ENCODE results near the gene TMEM119.
"Not testable (repeated sequence)": the region's sequence is repeated elsewhere in the genome, so short reads cannot be mapped to it uniquely, and the experiment has no call there.

Gene TMEM119

GRCh38 chr12:108560321-108560721, 37.6 kb downstream of the TMEM119 start:
- Histone ChIP-seq H2BK15ac (ENCODE audit: low read length) (no peak overlapping the region), H3K23ac (ENCODE audit: low read depth, low read length, poor library complexity) (no peak overlapping the region), H3K4ac (ENCODE audit: low read length) (peak overlapping the region; percentile 4), H3K4me1 (ENCODE audit: control insufficient read depth in 2 of 2, insufficient read depth in 1 of 2, low read depth in 1 of 2, low read length in 2 of 2) (peaks cover 6 to 7% of the 10 kb centered on the region in 2 donors), H3K27me3 (ENCODE audit: control insufficient read depth in 3 of 3, insufficient read depth in 3 of 3, low read depth in 1 of 3, low read length in 3 of 3) (no peaks in the 10 kb centered on the region), H3K36me3 (replicated peaks in 1 of 2; ENCODE audit: control insufficient read depth in 2 of 2, insufficient read depth in 2 of 2, low read length in 2 of 2) (peaks cover 17 to 53% of the 10 kb centered on the region in 2 donors), H2AFZ (ENCODE audit: low read length) (peak overlapping the region; percentile 66), H3K9me3 (replicated peaks in 1 of 2; ENCODE audit: control insufficient read depth in 2 of 2, insufficient read depth in 1 of 2, low read depth in 1 of 2, low read length in 2 of 2) (no peaks in the 10 kb centered on the region), H2BK12ac (ENCODE audit: low read length) (no peak overlapping the region), H3K27ac (replicated peaks; ENCODE audit: low read length) (no peak overlapping the region), H2BK120ac (ENCODE audit: low read depth, low read length) (no peak overlapping the region), H3K4me3 (ENCODE audit: low read length in 2 of 2) (peak overlapping the region; percentile 93 to 98), H4K91ac (ENCODE audit: low read depth, low read length, poor library complexity) (no peak overlapping the region), H3K9ac (ENCODE audit: low read depth, low read length, poor library complexity) (peak overlapping the region; percentile 98), H3K18ac (ENCODE audit: low read length) (no peak overlapping the region), H3K4me2 (ENCODE audit: insufficient read depth, low read length, poor library complexity, severe bottlenecking) (peak overlapping the region; percentile 80), H2AK5ac (ENCODE audit: low read depth, low read length) (no peak overlapping the region), H3K79me1 (ENCODE audit: low read depth, low read length) (peaks cover 12% of the 10 kb centered on the region), H2BK5ac (ENCODE audit: low read length) (no peak overlapping the region), H3K14ac (ENCODE audit: low read length) (no peak overlapping the region), H4K8ac (ENCODE audit: low read depth, low read length) (no peak overlapping the region)
- no CpG with 5 or more reads among the region's 12 CpGs for WGBS, 2 donors (ENCODE audit: extremely low coverage in 2 of 2, insufficient read length in 2 of 2, insufficient replicate concordance in 1 of 2)
- no peak for DNase-seq (ENCODE audit: low spot score)

GRCh38 chr12:108559748-108560147, 38.1 kb downstream of the TMEM119 start:
- H3K27ac ChIP-seq (replicated peaks; ENCODE audit: low read length) = no peak overlapping the region
- DNase-seq (ENCODE audit: low spot score) = no peak
- WGBS, 2 donors (ENCODE audit: extremely low coverage in 2 of 2, insufficient read length in 2 of 2, insufficient replicate concordance in 1 of 2) = no CpG with 5 or more reads among the region's 3 CpGs

GRCh38 chr12:108559007-108559655, 38.8 kb downstream of the TMEM119 start:
- DNase-seq (ENCODE audit: low spot score) = no peak
- H2BK120ac ChIP-seq (ENCODE audit: low read depth, low read length) = no peak overlapping the region
- H3K4me3 ChIP-seq (ENCODE audit: low read length in 2 of 2) = peak overlapping the region in 1 of 2 donors; percentile 98
- H3K79me1 ChIP-seq (ENCODE audit: low read depth, low read length) = peaks cover 12% of the 10 kb centered on the region
- no peak overlapping the region for H3K4me2 ChIP-seq (ENCODE audit: insufficient read depth, low read length, poor library complexity, severe bottlenecking)
- H3K9me3 ChIP-seq (replicated peaks in 1 of 2; ENCODE audit: control insufficient read depth in 2 of 2, insufficient read depth in 1 of 2, low read depth in 1 of 2, low read length in 2 of 2) = no peaks in the 10 kb centered on the region
- no peak overlapping the region for H2AK5ac ChIP-seq (ENCODE audit: low read depth, low read length)
- no peaks in the 10 kb centered on the region for H3K27me3 ChIP-seq (ENCODE audit: control insufficient read depth in 3 of 3, insufficient read depth in 3 of 3, low read depth in 1 of 3, low read length in 3 of 3)
- no peak overlapping the region for H3K27ac ChIP-seq (replicated peaks; ENCODE audit: low read length)
- H3K18ac ChIP-seq (ENCODE audit: low read length) = no peak overlapping the region
- H2BK12ac ChIP-seq (ENCODE audit: low read length) = no peak overlapping the region
- peaks cover 7 to 50% of the 10 kb centered on the region in 2 donors for H3K36me3 ChIP-seq (replicated peaks in 1 of 2; ENCODE audit: control insufficient read depth in 2 of 2, insufficient read depth in 2 of 2, low read length in 2 of 2)
- H3K4me1 ChIP-seq (ENCODE audit: control insufficient read depth in 2 of 2, insufficient read depth in 1 of 2, low read depth in 1 of 2, low read length in 2 of 2) = peaks cover 6 to 7% of the 10 kb centered on the region in 2 donors
- no peak overlapping the region for H4K91ac ChIP-seq (ENCODE audit: low read depth, low read length, poor library complexity)
- H2AFZ ChIP-seq (ENCODE audit: low read length) = no peak overlapping the region
- no peak overlapping the region for H2BK15ac ChIP-seq (ENCODE audit: low read length)
- no peak overlapping the region for H3K4ac ChIP-seq (ENCODE audit: low read length)
- no peak overlapping the region for H4K8ac ChIP-seq (ENCODE audit: low read depth, low read length)
- no peak overlapping the region for H3K9ac ChIP-seq (ENCODE audit: low read depth, low read length, poor library complexity)
- H3K23ac ChIP-seq (ENCODE audit: low read depth, low read length, poor library complexity) = no peak overlapping the region
- WGBS, 2 donors (ENCODE audit: extremely low coverage in 2 of 2, insufficient read length in 2 of 2, insufficient replicate concordance in 1 of 2) = no CpG with 5 or more reads among the region's 14 CpGs
- H3K14ac ChIP-seq (ENCODE audit: low read length) = no peak overlapping the region
- no peak overlapping the region for H2BK5ac ChIP-seq (ENCODE audit: low read length)

More at GRCh38 chr12:108559748-108560147, 38.1 kb downstream of the TMEM119 start:
- peaks cover 6 to 7% of the 10 kb centered on the region in 2 donors for H3K4me1 ChIP-seq (ENCODE audit: control insufficient read depth in 2 of 2, insufficient read depth in 1 of 2, low read depth in 1 of 2, low read length in 2 of 2)
- no peak overlapping the region for H4K91ac ChIP-seq (ENCODE audit: low read depth, low read length, poor library complexity)
- H3K9me3 ChIP-seq (replicated peaks in 1 of 2; ENCODE audit: control insufficient read depth in 2 of 2, insufficient read depth in 1 of 2, low read depth in 1 of 2, low read length in 2 of 2) = no peaks in the 10 kb centered on the region
- peak overlapping the region; percentile 80 for H3K4me2 ChIP-seq (ENCODE audit: insufficient read depth, low read length, poor library complexity, severe bottlenecking)
- peak overlapping the region in 1 of 2 donors; percentile 98 for H3K4me3 ChIP-seq (ENCODE audit: low read length in 2 of 2)
- H3K23ac ChIP-seq (ENCODE audit: low read depth, low read length, poor library complexity) = no peak overlapping the region
- no peak overlapping the region for H2BK15ac ChIP-seq (ENCODE audit: low read length)
- peaks cover 12% of the 10 kb centered on the region for H3K79me1 ChIP-seq (ENCODE audit: low read depth, low read length)
- H4K8ac ChIP-seq (ENCODE audit: low read depth, low read length) = no peak overlapping the region
- H2AFZ ChIP-seq (ENCODE audit: low read length) = no peak overlapping the region
- H3K27me3 ChIP-seq (ENCODE audit: control insufficient read depth in 3 of 3, insufficient read depth in 3 of 3, low read depth in 1 of 3, low read length in 3 of 3) = no peaks in the 10 kb centered on the region
- no peak overlapping the region for H3K18ac ChIP-seq (ENCODE audit: low read length)
- H3K14ac ChIP-seq (ENCODE audit: low read length) = no peak overlapping the region
- H2BK12ac ChIP-seq (ENCODE audit: low read length) = no peak overlapping the region
- H2AK5ac ChIP-seq (ENCODE audit: low read depth, low read length) = no peak overlapping the region
- H3K36me3 ChIP-seq (replicated peaks in 1 of 2; ENCODE audit: control insufficient read depth in 2 of 2, insufficient read depth in 2 of 2, low read length in 2 of 2) = peaks cover 12 to 53% of the 10 kb centered on the region in 2 donors
- H2BK120ac ChIP-seq (ENCODE audit: low read depth, low read length) = no peak overlapping the region
- H3K9ac ChIP-seq (ENCODE audit: low read depth, low read length, poor library complexity) = no peak overlapping the region
- no peak overlapping the region for H2BK5ac ChIP-seq (ENCODE audit: low read length)
- no peak overlapping the region for H3K4ac ChIP-seq (ENCODE audit: low read length)

GRCh38 chr12:108555383-108555782, 42.5 kb downstream of the TMEM119 start:
- not testable (repeated sequence) for H3K79me1 ChIP-seq (ENCODE audit: low read depth, low read length); H4K91ac ChIP-seq (ENCODE audit: low read depth, low read length, poor library complexity); DNase-seq (ENCODE audit: low spot score); H3K9ac ChIP-seq (ENCODE audit: low read depth, low read length, poor library complexity); H3K4me1 ChIP-seq (ENCODE audit: control insufficient read depth in 2 of 2, insufficient read depth in 1 of 2, low read depth in 1 of 2, low read length in 2 of 2); H2BK12ac ChIP-seq (ENCODE audit: low read length); H2AK5ac ChIP-seq (ENCODE audit: low read depth, low read length); H3K9me3 ChIP-seq (replicated peaks in 1 of 2; ENCODE audit: control insufficient read depth in 2 of 2, insufficient read depth in 1 of 2, low read depth in 1 of 2, low read length in 2 of 2); H4K8ac ChIP-seq (ENCODE audit: low read depth, low read length); H3K23ac ChIP-seq (ENCODE audit: low read depth, low read length, poor library complexity); H2BK120ac ChIP-seq (ENCODE audit: low read depth, low read length); H3K18ac ChIP-seq (ENCODE audit: low read length); H3K4me2 ChIP-seq (ENCODE audit: insufficient read depth, low read length, poor library complexity, severe bottlenecking); H3K4me3 ChIP-seq (ENCODE audit: low read length in 2 of 2); H3K27ac ChIP-seq (replicated peaks; ENCODE audit: low read length); H2BK5ac ChIP-seq (ENCODE audit: low read length); H2AFZ ChIP-seq (ENCODE audit: low read length); H2BK15ac ChIP-seq (ENCODE audit: low read length); H3K4ac ChIP-seq (ENCODE audit: low read length); H3K14ac ChIP-seq (ENCODE audit: low read length); H3K27me3 ChIP-seq (ENCODE audit: control insufficient read depth in 3 of 3, insufficient read depth in 3 of 3, low read depth in 1 of 3, low read length in 3 of 3)
- WGBS, 2 donors (ENCODE audit: extremely low coverage in 2 of 2, insufficient read length in 2 of 2, insufficient replicate concordance in 1 of 2) = no CpG with 5 or more reads among the region's 9 CpGs
- H3K36me3 ChIP-seq (replicated peaks in 1 of 2; ENCODE audit: control insufficient read depth in 2 of 2, insufficient read depth in 2 of 2, low read length in 2 of 2) = peaks cover 5 to 59% of the 10 kb centered on the region in 2 donors
